ENCODE measurements around the gene STAU1. TPM values are rescaled to one million over a fixed set of nuclear protein-coding genes. Genes with fewer than 3 reads are reported as not detected.
"Not testable (repeated sequence)": the region's sequence is repeated elsewhere in the genome, so short reads cannot be mapped to it uniquely, and the experiment has no call there.

The STAU1 gene
- polyA plus RNA-seq, 1 donor (not counting 4 experiments of a cell fraction or from before 2014, with no cell fraction given): 55.3 TPM

GRCh38 chr20:49100972-49101371 is 87.2 kb downstream of the STAU1 start:
- Histone ChIP-seq H3K4me1 (ENCODE audit: control insufficient read depth, extremely low read depth, insufficient read depth, low read length) (no peaks in the 10 kb centered on the region), H3K79me2 (ENCODE audit: control insufficient read depth, insufficient read depth, low read length) (peaks cover 9% of the 10 kb centered on the region), H3K9me1 (ENCODE audit: control insufficient read depth, extremely low read depth, insufficient read depth, low read length) (no peaks in the 10 kb centered on the region), H2AFZ (ENCODE audit: control insufficient read depth, low read length) (no peak overlapping the region), H3K9me3 (ENCODE audit: control insufficient read depth, low read depth, low read length) (no peaks in the 10 kb centered on the region), H3K27ac (ENCODE audit: control insufficient read depth, insufficient read depth, low read length) (no peak overlapping the region), H3K27me3 (ENCODE audit: control insufficient read depth, extremely low read depth, insufficient read depth, low read length) (no peaks in the 10 kb centered on the region), H3K36me3 (ENCODE audit: control insufficient read depth in 2 of 2, extremely low read depth in 1 of 2, insufficient read depth in 2 of 2, low read length in 2 of 2) (peaks cover 25 to 41% of the 10 kb centered on the region in 2 experiments), H3K4me2 (ENCODE audit: control insufficient read depth, extremely low read depth, insufficient read depth, low read depth, low read length) (no peak overlapping the region), H3K9ac (ENCODE audit: control insufficient read depth, extremely low read depth, insufficient read depth, low read length) (no peak overlapping the region), H3K4me3 (ENCODE audit: control insufficient read depth in 2 of 3, extremely low read depth in 1 of 3, insufficient read depth in 2 of 3, low read depth in 1 of 3, low read length in 3 of 3) (no peak overlapping the region), H4K20me1 (ENCODE audit: control insufficient read depth, extremely low read depth, insufficient read depth, low read length) (peaks cover 4% of the 10 kb centered on the region)
- dilution Hi-C loops (cut with MboI; ENCODE audit: extremely low pct_ligation_motif_present, low sequenced_read_pairs): no loop called here
- peak; percentile 52 for FAIRE-seq
- TF ChIP-seq EZH2 (IDR thresholded peaks at IDR 0.05; ENCODE audit: low read length) (no peak), CTCF (optimal IDR thresholded peaks at IDR 0.05 in 1 of 3, IDR thresholded peaks at IDR 0.05 in 1 of 3, conservative IDR thresholded peaks at IDR 0.05 in 1 of 3; ENCODE audit: extremely low read depth in 1 of 3, insufficient read depth in 2 of 3, low read length in 3 of 3) (no peak)
- DNase-seq (ENCODE audit: low read depth, low spot score): no peak

- H3K27me3 ChIP-seq (ENCODE audit: control insufficient read depth, extremely low read depth, insufficient read depth, low read length); H4K20me1 ChIP-seq (ENCODE audit: control insufficient read depth, extremely low read depth, insufficient read depth, low read length); H3K79me2 ChIP-seq (ENCODE audit: control insufficient read depth, insufficient read depth, low read length); H3K27ac ChIP-seq (ENCODE audit: control insufficient read depth, insufficient read depth, low read length); H3K9me1 ChIP-seq (ENCODE audit: control insufficient read depth, extremely low read depth, insufficient read depth, low read length); H3K4me2 ChIP-seq (ENCODE audit: control insufficient read depth, extremely low read depth, insufficient read depth, low read depth, low read length); H3K9ac ChIP-seq (ENCODE audit: control insufficient read depth, extremely low read depth, insufficient read depth, low read length); H3K4me3 ChIP-seq (ENCODE audit: control insufficient read depth in 2 of 3, extremely low read depth in 1 of 3, insufficient read depth in 2 of 3, low read depth in 1 of 3, low read length in 3 of 3); DNase-seq (ENCODE audit: low read depth, low spot score); H3K4me1 ChIP-seq (ENCODE audit: control insufficient read depth, extremely low read depth, insufficient read depth, low read length); H3K9me3 ChIP-seq (ENCODE audit: control insufficient read depth, low read depth, low read length); H2AFZ ChIP-seq (ENCODE audit: control insufficient read depth, low read length); dilution Hi-C loops (cut with MboI; ENCODE audit: extremely low pct_ligation_motif_present, low sequenced_read_pairs); FAIRE-seq: not testable (repeated sequence)
- peaks cover 25 to 44% of the 10 kb centered on the region in 2 experiments for H3K36me3 ChIP-seq (ENCODE audit: control insufficient read depth in 2 of 2, extremely low read depth in 1 of 2, insufficient read depth in 2 of 2, low read length in 2 of 2)
Observed at GRCh38 chr20:49100292-49100691, 87.8 kb downstream of the STAU1 start.

- DNase-seq (ENCODE audit: low read depth, low spot score): no peak
- TF ChIP-seq EZH2 (IDR thresholded peaks at IDR 0.05; ENCODE audit: low read length) (no peak), CTCF (optimal IDR thresholded peaks at IDR 0.05 in 1 of 3, IDR thresholded peaks at IDR 0.05 in 1 of 3, conservative IDR thresholded peaks at IDR 0.05 in 1 of 3; ENCODE audit: extremely low read depth in 1 of 3, insufficient read depth in 2 of 3, low read length in 3 of 3) (no peak)
- Histone ChIP-seq H3K79me2 (ENCODE audit: control insufficient read depth, insufficient read depth, low read length) (peaks cover 11% of the 10 kb centered on the region), H3K4me1 (ENCODE audit: control insufficient read depth, extremely low read depth, insufficient read depth, low read length) (no peaks in the 10 kb centered on the region), H3K36me3 (ENCODE audit: control insufficient read depth in 2 of 2, extremely low read depth in 1 of 2, insufficient read depth in 2 of 2, low read length in 2 of 2) (peaks cover 29 to 53% of the 10 kb centered on the region in 2 experiments), H3K9ac (ENCODE audit: control insufficient read depth, extremely low read depth, insufficient read depth, low read length) (no peak overlapping the region), H3K27ac (ENCODE audit: control insufficient read depth, insufficient read depth, low read length) (no peak overlapping the region), H3K9me3 (ENCODE audit: control insufficient read depth, low read depth, low read length) (no peaks in the 10 kb centered on the region), H2AFZ (ENCODE audit: control insufficient read depth, low read length) (no peak overlapping the region), H3K9me1 (ENCODE audit: control insufficient read depth, extremely low read depth, insufficient read depth, low read length) (no peaks in the 10 kb centered on the region), H3K27me3 (ENCODE audit: control insufficient read depth, extremely low read depth, insufficient read depth, low read length) (no peaks in the 10 kb centered on the region), H3K4me3 (ENCODE audit: control insufficient read depth in 2 of 3, extremely low read depth in 1 of 3, insufficient read depth in 2 of 3, low read depth in 1 of 3, low read length in 3 of 3) (no peak overlapping the region), H3K4me2 (ENCODE audit: control insufficient read depth, extremely low read depth, insufficient read depth, low read depth, low read length) (no peak overlapping the region), H4K20me1 (ENCODE audit: control insufficient read depth, extremely low read depth, insufficient read depth, low read length) (peaks cover 4% of the 10 kb centered on the region)
- dilution Hi-C loops (cut with MboI; ENCODE audit: extremely low pct_ligation_motif_present, low sequenced_read_pairs): no loop called here
- FAIRE-seq: no peak
Observed at GRCh38 chr20:49099011-49099410, 89.1 kb downstream of the STAU1 start.
